Progenitor cell of endocrine pancreas (in vitro differentiated cells): ENCODE data around the gene SYT12. TPM values are rescaled to one million over a fixed set of nuclear protein-coding genes. Genes with fewer than 3 reads are reported as not detected.

Source experiments
- DNase-seq: peaks from one replicate; pipeline ENCODE4 v3.0.0; 2021; ENCODE audit warnings: low spot score; ENCODE audit not compliant: unreplicated experiment
- H3K27ac Mint-ChIP-seq: 2 replicates; pipeline ENCODE4 v1.8.0; 2021; ENCODE audit warnings: mild to moderate bottlenecking, moderate library complexity, mixed read lengths
- H3K27me3 Mint-ChIP-seq: 2 replicates; pipeline ENCODE4 v1.8.0; 2021; ENCODE audit warnings: mixed read lengths
- H3K36me3 Mint-ChIP-seq: 2 replicates; pipeline ENCODE4 v1.8.0; 2022; ENCODE audit warnings: mixed read lengths; ENCODE audit not compliant: insufficient read depth
- H3K4me1 Mint-ChIP-seq: 2 replicates; pipeline ENCODE4 v1.8.0; 2021; ENCODE audit warnings: low read depth, mixed read lengths
- H3K4me3 Mint-ChIP-seq: 2 replicates; pipeline ENCODE4 v1.8.0; 2021; ENCODE audit warnings: low read depth, mild to moderate bottlenecking, moderate library complexity, mixed read lengths
- H3K9me3 Mint-ChIP-seq: 2 replicates; pipeline ENCODE4 v1.8.0; 2021; ENCODE audit warnings: low read depth, mixed read lengths
- total RNA-seq: library from RNA; stranded (reverse); gene quantifications from 2 replicates; pipeline ENCODE4 v1.2.1, GENCODE V29; 2021
- TF ChIP-seq, protein P1 (sequence below): fragments of 200-600 bp; sonication (generic); IDR thresholded peaks from one replicate; pipeline ENCODE4 v1.5.0; 2021; ENCODE audit warnings: antibody characterized with exemption, mild to moderate bottlenecking; ENCODE audit not compliant: unreplicated experiment

SYT12 gene
- total RNA-seq, 1 donor from 2014 or later = 0.22 TPM

- no peak overlapping the region for H3K4me3 Mint-ChIP-seq
- H3K27ac Mint-ChIP-seq = no peak overlapping the region
Observed at GRCh38 chr11:66981976-66982578, 40.9 kb upstream of the SYT12 start.

GRCh38 chr11:66983275-66983924, 39.5 kb upstream of the SYT12 start:
- no peaks in the 10 kb centered on the region for H3K36me3 Mint-ChIP-seq
- H3K4me3 Mint-ChIP-seq = no peak overlapping the region
- no peaks in the 10 kb centered on the region for H3K4me1 Mint-ChIP-seq
- peaks cover 11% of the 10 kb centered on the region for H3K27me3 Mint-ChIP-seq
- no peak overlapping the region for H3K27ac Mint-ChIP-seq
- TF ChIP-seq, protein P1, sequence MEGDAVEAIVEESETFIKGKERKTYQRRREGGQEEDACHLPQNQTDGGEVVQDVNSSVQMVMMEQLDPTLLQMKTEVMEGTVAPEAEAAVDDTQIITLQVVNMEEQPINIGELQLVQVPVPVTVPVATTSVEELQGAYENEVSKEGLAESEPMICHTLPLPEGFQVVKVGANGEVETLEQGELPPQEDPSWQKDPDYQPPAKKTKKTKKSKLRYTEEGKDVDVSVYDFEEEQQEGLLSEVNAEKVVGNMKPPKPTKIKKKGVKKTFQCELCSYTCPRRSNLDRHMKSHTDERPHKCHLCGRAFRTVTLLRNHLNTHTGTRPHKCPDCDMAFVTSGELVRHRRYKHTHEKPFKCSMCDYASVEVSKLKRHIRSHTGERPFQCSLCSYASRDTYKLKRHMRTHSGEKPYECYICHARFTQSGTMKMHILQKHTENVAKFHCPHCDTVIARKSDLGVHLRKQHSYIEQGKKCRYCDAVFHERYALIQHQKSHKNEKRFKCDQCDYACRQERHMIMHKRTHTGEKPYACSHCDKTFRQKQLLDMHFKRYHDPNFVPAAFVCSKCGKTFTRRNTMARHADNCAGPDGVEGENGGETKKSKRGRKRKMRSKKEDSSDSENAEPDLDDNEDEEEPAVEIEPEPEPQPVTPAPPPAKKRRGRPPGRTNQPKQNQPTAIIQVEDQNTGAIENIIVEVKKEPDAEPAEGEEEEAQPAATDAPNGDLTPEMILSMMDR = no peak
- DNase-seq = no peak
- no peaks in the 10 kb centered on the region for H3K9me3 Mint-ChIP-seq

More at GRCh38 chr11:66981976-66982578, 40.9 kb upstream of the SYT12 start:
- TF ChIP-seq, protein P1 = no peak
- no peak for DNase-seq
- no peaks in the 10 kb centered on the region for H3K9me3 Mint-ChIP-seq
- H3K36me3 Mint-ChIP-seq = no peaks in the 10 kb centered on the region
- H3K4me1 Mint-ChIP-seq = no peaks in the 10 kb centered on the region
- H3K27me3 Mint-ChIP-seq = peaks cover 7% of the 10 kb centered on the region

GRCh38 chr11:66985508-66986177, 37.3 kb upstream of the SYT12 start:
- no peak for DNase-seq
- no peaks in the 10 kb centered on the region for H3K4me1 Mint-ChIP-seq
- no peak overlapping the region for H3K27ac Mint-ChIP-seq
- TF ChIP-seq, protein P1 = no peak
- peaks cover 12% of the 10 kb centered on the region for H3K27me3 Mint-ChIP-seq
- no peaks in the 10 kb centered on the region for H3K36me3 Mint-ChIP-seq
- H3K4me3 Mint-ChIP-seq = no peak overlapping the region
- no peaks in the 10 kb centered on the region for H3K9me3 Mint-ChIP-seq

GRCh38 chr11:66986178-66986545, 36.8 kb upstream of the SYT12 start:
- no peak overlapping the region for H3K4me3 Mint-ChIP-seq
- DNase-seq = no peak
- TF ChIP-seq, protein P1 = no peak
- peak overlapping the region; percentile 16 for H3K27ac Mint-ChIP-seq
- no peaks in the 10 kb centered on the region for H3K4me1 Mint-ChIP-seq
- peaks cover 12% of the 10 kb centered on the region for H3K27me3 Mint-ChIP-seq
- H3K36me3 Mint-ChIP-seq = no peaks in the 10 kb centered on the region
- H3K9me3 Mint-ChIP-seq = no peaks in the 10 kb centered on the region

- H3K27me3 Mint-ChIP-seq = peaks cover 12% of the 10 kb centered on the region
- no peaks in the 10 kb centered on the region for H3K9me3 Mint-ChIP-seq
- no peaks in the 10 kb centered on the region for H3K4me1 Mint-ChIP-seq
- H3K4me3 Mint-ChIP-seq = no peak overlapping the region
- TF ChIP-seq, protein P1 = no peak
- no peak for DNase-seq
- no peak overlapping the region for H3K27ac Mint-ChIP-seq
- H3K36me3 Mint-ChIP-seq = no peaks in the 10 kb centered on the region
Observed at GRCh38 chr11:66987158-66987620, 35.7 kb upstream of the SYT12 start.
